Smooth muscle cell (in vitro differentiated cells): ENCODE data around the gene ENKD1. TPM values are rescaled to one million over a fixed set of nuclear protein-coding genes. Genes with fewer than 3 reads are reported as not detected.

ENCODE experiments used
- DNase-seq: peaks from one replicate; lab custom pipeline; 2025; ENCODE audit not compliant: unreplicated experiment; lab: John Stamatoyannopoulos, UW
- H2AFZ ChIP-seq: fragments of 200-600 bp; sonication (generic); 2 replicates; pipeline ENCODE4 v1.6.0; 2016; ENCODE audit warnings: antibody characterized with exemption, low read depth, mild to moderate bottlenecking
- H3F3A ChIP-seq: fragments of 200-600 bp; sonication (generic); 2 replicates; pipeline ENCODE4 v1.6.0; 2017; ENCODE audit warnings: antibody characterized with exemption, low read depth
- H3K27ac ChIP-seq: fragments of 200-600 bp; sonication (generic); 2 replicates; pipeline ENCODE4 v1.5.1; 2016; ENCODE audit warnings: low read depth, mild to moderate bottlenecking
- H3K27me3 ChIP-seq: fragments of 200-600 bp; sonication (generic); 2 replicates; pipeline ENCODE4 v1.6.1; 2016; ENCODE audit warnings: low read depth, mild to moderate bottlenecking
- H3K36me3 ChIP-seq: fragments of 200-600 bp; sonication (generic); 2 replicates; pipeline ENCODE4 v1.5.1; 2016; ENCODE audit warnings: low read depth
- H3K4me1 ChIP-seq: fragments of 200-600 bp; sonication (generic); 2 replicates; pipeline ENCODE4 v1.5.1; 2016; ENCODE audit warnings: low read depth
- H3K4me2 ChIP-seq: fragments of 200-600 bp; sonication (generic); 2 replicates; pipeline ENCODE4 v1.6.0; 2016; ENCODE audit warnings: mild to moderate bottlenecking
- H3K4me3 ChIP-seq: fragments of 200-600 bp; sonication (generic); 2 replicates; pipeline ENCODE4 v1.5.1; 2016; ENCODE audit warnings: mild to moderate bottlenecking
- H3K79me2 ChIP-seq: fragments of 200-600 bp; sonication (generic); 2 replicates; pipeline ENCODE4 v1.6.0; 2016; ENCODE audit warnings: low read depth, mild to moderate bottlenecking
- H3K9ac ChIP-seq: fragments of 200-600 bp; sonication (generic); 2 replicates; pipeline ENCODE4 v1.6.0; 2016; ENCODE audit warnings: low read depth
- H3K9me3 ChIP-seq: fragments of 200-600 bp; sonication (generic); replicated peaks from 2 replicates; pipeline ENCODE4 v1.5.1; 2016; ENCODE audit warnings: low read depth
- H4K20me1 ChIP-seq: fragments of 200-600 bp; sonication (generic); 2 replicates; pipeline ENCODE4 v1.6.0; 2016; ENCODE audit warnings: low read depth
- WGBS: methylation state at CpG from one replicate; pipeline ENCODE4 v1.1.7; 2016; ENCODE audit warnings: low lambda C conversion rate; 5-methylcytosine and 5-hydroxymethylcytosine counted together
- polyA plus RNA-seq: library from polyadenylated mRNA; unstranded; fragments of >200 nt; fragmentation: Nextera tagmentation; extraction: Ambion mirVana; gene quantifications from 2 replicates; pipeline ENCODE4 v1.2.1, GENCODE V29; 2016
- total RNA-seq: library from RNA; depleted of rRNA; stranded (reverse); fragments of >200 nt; gene quantifications from 2 replicates; pipeline ENCODE4 v1.2.3, GENCODE V29; 2014
- TF ChIP-seq, protein P1 (sequence below): fragments of 200-600 bp; sonication (generic); IDR thresholded peaks from 2 replicates; pipeline ENCODE4 v1.5.1; 2017; ENCODE audit warnings: borderline replicate concordance, mild to moderate bottlenecking, antibody characterized with exemption; ENCODE audit not compliant: insufficient read depth, poor library complexity, severe bottlenecking

The ENKD1 gene
- total and polyA plus RNA-seq, 2 experiments from 2014 or later, result 9.8 to 14.2 TPM

DNA sequence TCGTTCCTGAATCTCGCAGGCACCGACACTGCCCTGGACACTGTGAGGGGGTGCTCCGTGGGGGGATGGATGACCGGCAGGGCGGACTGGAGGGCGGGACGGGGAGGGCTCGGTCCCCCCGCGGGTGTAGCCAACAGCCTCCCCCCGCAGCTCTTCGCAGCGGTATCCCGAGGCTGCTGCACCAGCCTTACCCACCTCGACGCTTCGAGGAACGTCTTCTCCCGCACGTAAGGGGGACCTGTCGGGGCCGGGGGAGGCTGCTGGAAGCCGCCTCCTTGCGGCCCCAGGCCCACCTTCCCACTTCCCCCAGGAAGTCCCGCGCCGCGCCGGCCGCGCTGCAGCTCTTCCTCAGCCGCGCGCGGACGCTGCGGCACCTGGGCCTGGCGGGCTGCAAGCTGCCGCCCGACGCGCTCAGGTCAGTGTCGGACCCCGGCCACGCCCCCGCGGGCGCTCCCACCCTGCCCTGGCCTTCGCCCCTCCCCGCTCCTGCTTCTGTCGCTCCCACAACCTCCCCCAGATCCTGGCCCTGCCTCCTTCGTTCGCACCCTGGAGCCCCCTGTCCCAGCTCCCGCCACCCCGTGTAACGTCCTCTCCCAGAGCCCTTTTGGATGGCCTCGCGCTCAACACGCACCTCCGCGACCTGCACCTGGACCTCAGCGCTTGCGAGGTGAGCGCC is 18.3 kb downstream of the ENKD1 start:
- DNase-seq, result no peak
- Histone ChIP-seq H3K4me3 (no peak overlapping the region), H3F3A (no peaks in the 10 kb centered on the region), H3K4me2 (no peak overlapping the region), H3K27ac (no peak overlapping the region), H2AFZ (no peak overlapping the region), H3K9ac (no peak overlapping the region), H3K4me1 (no peaks in the 10 kb centered on the region), H3K9me3 (no peaks in the 10 kb centered on the region), H3K79me2 (no peaks in the 10 kb centered on the region), H3K27me3 (peaks cover 54% of the 10 kb centered on the region), H3K36me3 (no peaks in the 10 kb centered on the region), H4K20me1 (no peaks in the 10 kb centered on the region)
- TF ChIP-seq, protein P1, sequence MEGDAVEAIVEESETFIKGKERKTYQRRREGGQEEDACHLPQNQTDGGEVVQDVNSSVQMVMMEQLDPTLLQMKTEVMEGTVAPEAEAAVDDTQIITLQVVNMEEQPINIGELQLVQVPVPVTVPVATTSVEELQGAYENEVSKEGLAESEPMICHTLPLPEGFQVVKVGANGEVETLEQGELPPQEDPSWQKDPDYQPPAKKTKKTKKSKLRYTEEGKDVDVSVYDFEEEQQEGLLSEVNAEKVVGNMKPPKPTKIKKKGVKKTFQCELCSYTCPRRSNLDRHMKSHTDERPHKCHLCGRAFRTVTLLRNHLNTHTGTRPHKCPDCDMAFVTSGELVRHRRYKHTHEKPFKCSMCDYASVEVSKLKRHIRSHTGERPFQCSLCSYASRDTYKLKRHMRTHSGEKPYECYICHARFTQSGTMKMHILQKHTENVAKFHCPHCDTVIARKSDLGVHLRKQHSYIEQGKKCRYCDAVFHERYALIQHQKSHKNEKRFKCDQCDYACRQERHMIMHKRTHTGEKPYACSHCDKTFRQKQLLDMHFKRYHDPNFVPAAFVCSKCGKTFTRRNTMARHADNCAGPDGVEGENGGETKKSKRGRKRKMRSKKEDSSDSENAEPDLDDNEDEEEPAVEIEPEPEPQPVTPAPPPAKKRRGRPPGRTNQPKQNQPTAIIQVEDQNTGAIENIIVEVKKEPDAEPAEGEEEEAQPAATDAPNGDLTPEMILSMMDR, result no peak
- WGBS, result 66% methylated on average over 44 of the region's 65 CpGs

DNA sequence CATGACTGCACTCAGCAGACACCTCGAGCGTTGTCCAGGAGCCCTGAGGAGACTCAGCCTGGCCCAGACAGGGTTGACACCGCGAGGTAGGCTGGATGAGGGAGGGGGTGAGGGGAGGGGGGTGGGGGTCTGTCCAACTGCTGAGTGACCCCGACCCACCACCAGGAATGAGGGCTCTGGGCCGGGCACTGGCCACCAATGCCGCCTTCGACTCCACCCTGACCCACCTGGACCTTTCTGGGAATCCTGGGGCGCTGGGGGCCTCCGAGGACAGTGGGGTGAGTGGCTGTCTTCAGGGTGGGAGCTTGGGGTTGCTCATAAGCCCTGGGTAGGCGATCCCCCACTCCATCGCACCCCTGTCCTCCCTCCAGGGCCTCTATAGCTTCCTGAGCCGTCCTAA is 18.9 kb downstream of the ENKD1 start:
- no peak overlapping the region for H2AFZ ChIP-seq
- no peaks in the 10 kb centered on the region for H3F3A ChIP-seq
- no peak overlapping the region for H3K4me2 ChIP-seq
- H3K4me1 ChIP-seq, result no peaks in the 10 kb centered on the region
- no peak overlapping the region for H3K9ac ChIP-seq
- no peak for DNase-seq
- peaks cover 54% of the 10 kb centered on the region for H3K27me3 ChIP-seq
- TF ChIP-seq, protein P1, result no peak
- H3K4me3 ChIP-seq, result no peak overlapping the region
- no peak overlapping the region for H3K27ac ChIP-seq
- H3K9me3 ChIP-seq, result no peaks in the 10 kb centered on the region
- no peaks in the 10 kb centered on the region for H3K36me3 ChIP-seq
- H3K79me2 ChIP-seq, result no peaks in the 10 kb centered on the region
- H4K20me1 ChIP-seq, result no peaks in the 10 kb centered on the region
- WGBS, result 95% methylated on average over 8 of the region's 13 CpGs

DNA sequence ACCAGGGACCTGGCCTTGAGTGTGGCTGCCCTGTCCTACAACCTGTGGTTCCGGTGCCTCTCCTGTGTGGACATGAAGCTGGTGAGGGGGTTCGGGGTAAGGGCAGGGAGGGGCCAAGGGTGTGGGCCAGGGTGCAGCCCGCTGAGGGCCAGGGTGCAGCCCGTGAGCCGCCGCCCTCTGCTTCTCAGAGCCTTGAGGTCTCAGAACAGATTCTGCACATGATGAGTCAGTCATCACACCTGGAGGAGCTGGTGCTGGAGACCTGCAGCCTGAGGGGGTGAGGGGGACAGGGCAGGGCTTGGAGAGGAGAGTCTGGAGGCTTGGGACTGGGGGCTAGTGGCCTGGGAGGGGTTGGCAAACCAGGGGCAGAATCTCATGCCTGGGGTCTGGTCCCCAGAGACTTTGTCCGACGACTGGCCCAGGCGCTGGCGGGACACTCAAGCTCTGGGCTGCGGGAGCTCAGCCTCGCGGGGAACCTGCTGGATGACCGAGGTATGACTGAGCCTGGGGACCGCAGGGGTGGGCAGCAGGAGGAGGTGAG is 19.4 kb downstream of the ENKD1 start:
- H3K79me2 ChIP-seq, result no peaks in the 10 kb centered on the region
- WGBS, result 89% methylated on average over 15 of the region's 15 CpGs
- H3F3A ChIP-seq, result no peaks in the 10 kb centered on the region
- TF ChIP-seq, protein P1, result no peak
- H3K36me3 ChIP-seq, result no peaks in the 10 kb centered on the region
- no peaks in the 10 kb centered on the region for H3K4me1 ChIP-seq
- no peak overlapping the region for H2AFZ ChIP-seq
- no peaks in the 10 kb centered on the region for H4K20me1 ChIP-seq
- DNase-seq, result no peak
- peaks cover 54% of the 10 kb centered on the region for H3K27me3 ChIP-seq
- no peak overlapping the region for H3K4me2 ChIP-seq
- H3K9ac ChIP-seq, result no peak overlapping the region
- no peak overlapping the region for H3K4me3 ChIP-seq
- no peaks in the 10 kb centered on the region for H3K9me3 ChIP-seq
- H3K27ac ChIP-seq, result no peak overlapping the region
